Smooth muscle cell (in vitro differentiated cells): ENCODE data around the gene SETD1B. TPM values are rescaled to one million over a fixed set of nuclear protein-coding genes. Genes with fewer than 3 reads are reported as not detected.
"Not testable (repeated sequence)": the region's sequence is repeated elsewhere in the genome, so short reads cannot be mapped to it uniquely, and the experiment has no call there.

Experiments used
- DNase-seq: peaks from one replicate; lab custom pipeline; 2025; ENCODE audit not compliant: unreplicated experiment; lab: John Stamatoyannopoulos, UW
- H2AFZ ChIP-seq: fragments of 200-600 bp; sonication (generic); 2 replicates; pipeline ENCODE4 v1.6.0; 2016; ENCODE audit warnings: antibody characterized with exemption, low read depth, mild to moderate bottlenecking
- H3F3A ChIP-seq: fragments of 200-600 bp; sonication (generic); 2 replicates; pipeline ENCODE4 v1.6.0; 2017; ENCODE audit warnings: antibody characterized with exemption, low read depth
- H3K27ac ChIP-seq: fragments of 200-600 bp; sonication (generic); 2 replicates; pipeline ENCODE4 v1.5.1; 2016; ENCODE audit warnings: low read depth, mild to moderate bottlenecking
- H3K27me3 ChIP-seq: fragments of 200-600 bp; sonication (generic); 2 replicates; pipeline ENCODE4 v1.6.1; 2016; ENCODE audit warnings: low read depth, mild to moderate bottlenecking
- H3K36me3 ChIP-seq: fragments of 200-600 bp; sonication (generic); 2 replicates; pipeline ENCODE4 v1.5.1; 2016; ENCODE audit warnings: low read depth
- H3K4me1 ChIP-seq: fragments of 200-600 bp; sonication (generic); 2 replicates; pipeline ENCODE4 v1.5.1; 2016; ENCODE audit warnings: low read depth
- H3K4me2 ChIP-seq: fragments of 200-600 bp; sonication (generic); 2 replicates; pipeline ENCODE4 v1.6.0; 2016; ENCODE audit warnings: mild to moderate bottlenecking
- H3K4me3 ChIP-seq: fragments of 200-600 bp; sonication (generic); 2 replicates; pipeline ENCODE4 v1.5.1; 2016; ENCODE audit warnings: mild to moderate bottlenecking
- H3K79me2 ChIP-seq: fragments of 200-600 bp; sonication (generic); 2 replicates; pipeline ENCODE4 v1.6.0; 2016; ENCODE audit warnings: low read depth, mild to moderate bottlenecking
- H3K9ac ChIP-seq: fragments of 200-600 bp; sonication (generic); 2 replicates; pipeline ENCODE4 v1.6.0; 2016; ENCODE audit warnings: low read depth
- H3K9me3 ChIP-seq: fragments of 200-600 bp; sonication (generic); replicated peaks from 2 replicates; pipeline ENCODE4 v1.5.1; 2016; ENCODE audit warnings: low read depth
- H4K20me1 ChIP-seq: fragments of 200-600 bp; sonication (generic); 2 replicates; pipeline ENCODE4 v1.6.0; 2016; ENCODE audit warnings: low read depth
- whole genome bisulfite sequencing: methylation state at CpG from one replicate; pipeline ENCODE4 v1.1.7; 2016; ENCODE audit warnings: low lambda C conversion rate; 5-methylcytosine and 5-hydroxymethylcytosine counted together
- polyA plus RNA-seq: library from polyadenylated mRNA; unstranded; fragments of >200 nt; fragmentation: Nextera tagmentation; extraction: Ambion mirVana; gene quantifications from 2 replicates; pipeline ENCODE4 v1.2.1, GENCODE V29; 2016
- total RNA-seq: library from RNA; depleted of rRNA; stranded (reverse); fragments of >200 nt; gene quantifications from 2 replicates; pipeline ENCODE4 v1.2.3, GENCODE V29; 2014
- TF ChIP-seq, protein P1 (sequence below): fragments of 200-600 bp; sonication (generic); IDR thresholded peaks from 2 replicates; pipeline ENCODE4 v1.5.1; 2017; ENCODE audit warnings: borderline replicate concordance, mild to moderate bottlenecking, antibody characterized with exemption; ENCODE audit not compliant: insufficient read depth, poor library complexity, severe bottlenecking

SETD1B gene
- total and polyA plus RNA-seq, 2 experiments from 2014 or later: 1.9 to 4.2 TPM

DNA sequence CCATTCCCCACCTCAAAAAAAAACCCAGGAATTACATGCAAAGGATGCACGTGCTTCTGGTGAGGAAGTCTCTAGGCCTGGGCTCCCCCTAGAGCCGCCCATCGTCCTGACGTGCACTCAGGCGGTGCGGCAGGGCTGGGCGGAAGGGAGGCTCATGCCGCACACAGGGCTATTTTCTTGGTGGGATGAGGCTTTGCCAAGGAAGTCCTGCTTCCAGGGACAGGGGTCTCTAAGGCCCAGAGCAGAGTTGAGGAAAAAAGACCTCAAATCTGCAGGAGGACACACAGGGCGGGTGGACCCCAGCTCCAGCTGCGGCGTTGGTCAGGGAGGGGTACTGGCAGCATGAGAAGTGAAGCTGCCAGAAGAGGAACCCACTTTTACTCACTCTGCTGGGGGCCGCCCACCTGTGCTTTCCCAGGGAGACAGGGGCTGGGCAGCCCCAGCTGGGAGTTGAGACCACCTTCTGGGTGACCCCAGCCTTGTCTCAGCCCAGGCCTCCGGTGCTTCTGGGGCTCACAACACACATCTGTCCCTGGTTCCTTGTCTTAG lies 14.5 kb upstream of the SETD1B start:
- no peak overlapping the region for H3K4me3 ChIP-seq
- TF ChIP-seq, protein P1, sequence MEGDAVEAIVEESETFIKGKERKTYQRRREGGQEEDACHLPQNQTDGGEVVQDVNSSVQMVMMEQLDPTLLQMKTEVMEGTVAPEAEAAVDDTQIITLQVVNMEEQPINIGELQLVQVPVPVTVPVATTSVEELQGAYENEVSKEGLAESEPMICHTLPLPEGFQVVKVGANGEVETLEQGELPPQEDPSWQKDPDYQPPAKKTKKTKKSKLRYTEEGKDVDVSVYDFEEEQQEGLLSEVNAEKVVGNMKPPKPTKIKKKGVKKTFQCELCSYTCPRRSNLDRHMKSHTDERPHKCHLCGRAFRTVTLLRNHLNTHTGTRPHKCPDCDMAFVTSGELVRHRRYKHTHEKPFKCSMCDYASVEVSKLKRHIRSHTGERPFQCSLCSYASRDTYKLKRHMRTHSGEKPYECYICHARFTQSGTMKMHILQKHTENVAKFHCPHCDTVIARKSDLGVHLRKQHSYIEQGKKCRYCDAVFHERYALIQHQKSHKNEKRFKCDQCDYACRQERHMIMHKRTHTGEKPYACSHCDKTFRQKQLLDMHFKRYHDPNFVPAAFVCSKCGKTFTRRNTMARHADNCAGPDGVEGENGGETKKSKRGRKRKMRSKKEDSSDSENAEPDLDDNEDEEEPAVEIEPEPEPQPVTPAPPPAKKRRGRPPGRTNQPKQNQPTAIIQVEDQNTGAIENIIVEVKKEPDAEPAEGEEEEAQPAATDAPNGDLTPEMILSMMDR: no peak
- WGBS: 93% methylated on average over 12 of the region's 13 CpGs

DNA sequence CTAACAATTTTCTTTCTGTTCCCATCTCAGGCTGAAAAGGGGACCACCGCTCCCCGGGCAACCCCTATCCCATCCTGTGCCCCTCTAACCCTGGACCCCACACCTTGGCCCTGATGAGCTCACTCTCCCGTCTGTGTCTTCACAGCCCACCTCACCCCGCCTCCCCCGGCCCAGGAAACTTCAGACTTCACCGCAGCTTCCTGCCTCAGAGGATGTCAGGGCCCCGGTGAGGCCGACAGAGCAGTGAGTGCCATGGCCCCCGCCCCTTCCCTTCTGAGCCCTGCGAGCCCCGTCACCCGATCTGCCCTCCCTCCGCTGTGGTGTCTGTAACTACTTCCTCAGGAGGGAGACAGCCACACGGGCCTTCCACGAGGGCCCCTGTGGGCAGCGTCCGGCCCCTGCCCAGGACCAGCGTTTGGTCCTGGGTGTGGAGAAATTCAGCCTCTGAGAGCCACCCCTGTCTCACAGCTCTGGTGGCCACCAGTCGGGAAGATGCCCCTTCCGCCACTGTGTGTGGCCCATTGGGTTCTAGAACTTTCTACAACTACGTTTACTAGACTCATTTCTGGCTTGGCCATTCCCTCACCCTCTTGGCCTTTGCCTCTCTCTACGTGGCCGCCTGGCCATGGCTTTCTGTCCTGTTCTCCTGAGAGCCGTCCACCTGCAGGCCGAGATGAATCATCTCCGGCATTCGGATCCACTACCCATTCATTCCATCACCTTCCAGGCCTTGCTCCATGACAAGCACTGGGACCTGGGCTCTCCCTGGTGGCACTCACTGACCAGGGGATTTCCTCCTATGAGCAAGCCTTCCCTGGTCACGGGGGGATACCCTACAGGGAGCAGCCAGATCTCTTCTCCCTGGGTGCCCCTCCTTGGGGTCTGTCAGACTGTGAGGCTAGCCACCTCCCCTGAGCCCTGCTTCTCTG lies 13.7 kb upstream of the SETD1B start:
- peaks cover 6% of the 10 kb centered on the region for H3F3A ChIP-seq
- no peaks in the 10 kb centered on the region for H3K4me1 ChIP-seq
- H3K9ac ChIP-seq: no peak overlapping the region
- no peak overlapping the region for H3K4me2 ChIP-seq
- no peaks in the 10 kb centered on the region for H3K79me2 ChIP-seq
- no peak overlapping the region for H3K27ac ChIP-seq
- WGBS: 69% methylated on average over 28 of the region's 28 CpGs
- H3K36me3 ChIP-seq: no peaks in the 10 kb centered on the region
- DNase-seq: no peak
- TF ChIP-seq, protein P1: no peak
- no peak overlapping the region for H3K4me3 ChIP-seq
- peaks cover 45% of the 10 kb centered on the region for H4K20me1 ChIP-seq
- H2AFZ ChIP-seq: no peak overlapping the region
- H3K27me3 ChIP-seq: no peaks in the 10 kb centered on the region
- no peaks in the 10 kb centered on the region for H3K9me3 ChIP-seq

More for the DNA sequence above, 14.5 kb upstream of the SETD1B start:
- no peaks in the 10 kb centered on the region for H3K36me3 ChIP-seq
- H3K4me2 ChIP-seq: no peak overlapping the region
- no peak for DNase-seq
- H3K9ac ChIP-seq: no peak overlapping the region
- H3K9me3 ChIP-seq: no peaks in the 10 kb centered on the region
- no peaks in the 10 kb centered on the region for H3K4me1 ChIP-seq
- peaks cover 6% of the 10 kb centered on the region for H3F3A ChIP-seq
- no peak overlapping the region for H2AFZ ChIP-seq
- H3K27ac ChIP-seq: no peak overlapping the region
- H4K20me1 ChIP-seq: peaks cover 50% of the 10 kb centered on the region
- no peaks in the 10 kb centered on the region for H3K27me3 ChIP-seq
- no peaks in the 10 kb centered on the region for H3K79me2 ChIP-seq

DNA sequence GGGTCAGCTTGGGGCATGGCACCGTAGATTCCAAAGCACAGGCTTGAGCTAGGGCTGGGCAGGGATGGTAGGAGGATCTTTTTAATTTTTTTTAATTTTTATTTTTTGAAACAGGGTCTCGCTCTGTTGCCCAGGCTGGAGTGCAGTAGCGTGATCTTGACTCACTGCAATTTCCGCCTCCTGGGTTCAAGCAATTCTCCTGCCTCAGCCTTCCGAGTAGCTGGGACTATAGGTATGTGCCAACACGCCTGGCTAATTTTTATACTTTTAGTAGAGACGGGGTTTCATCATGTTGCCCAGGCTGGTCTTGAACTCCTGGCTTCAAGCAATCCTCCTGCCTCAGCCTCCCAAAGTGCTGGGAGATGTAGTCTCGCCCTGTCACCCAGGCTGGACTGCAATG lies 13.0 kb upstream of the SETD1B start:
- Histone ChIP-seq H4K20me1 (peaks cover 50% of the 10 kb centered on the region), H3F3A (peaks cover 11% of the 10 kb centered on the region)
- WGBS: 96% methylated on average over 8 of the region's 8 CpGs
- not testable (repeated sequence) for H3K4me3 ChIP-seq, H3K4me1 ChIP-seq, H3K79me2 ChIP-seq, H3K27ac ChIP-seq, DNase-seq, H3K9ac ChIP-seq, H3K36me3 ChIP-seq, H3K27me3 ChIP-seq, H3K4me2 ChIP-seq, H3K9me3 ChIP-seq, H2AFZ ChIP-seq

DNA sequence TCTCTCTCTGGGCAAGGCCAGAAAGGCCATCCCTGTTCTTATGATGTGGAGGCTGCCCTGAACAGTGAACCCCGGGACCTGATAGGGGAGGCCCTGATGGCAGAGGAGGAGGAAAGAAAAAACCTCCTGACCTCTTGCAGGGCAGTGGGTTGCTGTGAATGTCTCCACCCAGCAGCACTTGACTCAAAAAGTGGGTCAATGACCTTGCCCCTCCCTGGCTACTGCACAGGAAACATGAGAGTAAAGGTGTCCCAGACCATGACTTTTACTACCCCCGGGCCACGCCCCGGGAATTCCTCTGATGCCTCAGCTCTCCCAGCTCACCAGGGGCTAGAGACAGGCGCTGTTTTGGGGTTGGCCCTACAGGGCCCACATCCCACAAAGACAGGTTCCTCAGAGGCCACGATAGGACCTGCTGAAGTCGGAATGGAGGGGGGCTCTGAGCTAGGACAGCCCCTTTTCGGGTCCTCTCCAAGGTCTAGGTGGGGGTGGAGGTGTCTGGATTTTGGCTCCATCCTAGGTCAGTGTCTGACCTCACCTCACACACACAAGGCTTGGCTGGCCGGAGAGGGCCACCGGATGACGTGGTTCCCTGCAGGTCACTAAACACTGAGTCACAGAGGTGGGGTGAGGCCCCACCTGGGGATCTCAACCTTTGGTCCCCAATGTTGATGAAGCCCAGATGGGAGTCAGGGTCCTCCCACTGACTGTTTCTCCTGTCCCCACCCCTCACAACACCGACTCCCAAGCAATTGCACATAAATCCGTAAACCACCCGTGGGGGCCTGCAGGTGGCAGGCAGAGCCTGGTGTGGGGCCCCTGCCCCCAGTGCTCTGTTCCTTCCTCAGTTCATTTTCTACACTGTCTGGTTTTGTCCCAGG lies 11.9 kb upstream of the SETD1B start:
- 79% methylated on average over 14 of the region's 14 CpGs for WGBS
- H3K79me2 ChIP-seq: peaks cover 6% of the 10 kb centered on the region
- no peaks in the 10 kb centered on the region for H3K27me3 ChIP-seq
- peaks cover 15% of the 10 kb centered on the region for H3F3A ChIP-seq
- no peak for DNase-seq
- TF ChIP-seq, protein P1: no peak
- peaks cover 48% of the 10 kb centered on the region for H4K20me1 ChIP-seq
- H3K4me2 ChIP-seq: peak overlapping the region; percentile 98
- peaks cover 3% of the 10 kb centered on the region for H3K4me1 ChIP-seq
- H3K27ac ChIP-seq: peak overlapping the region; percentile 21
- no peaks in the 10 kb centered on the region for H3K9me3 ChIP-seq
- H2AFZ ChIP-seq: no peak overlapping the region
- no peaks in the 10 kb centered on the region for H3K36me3 ChIP-seq
- peak overlapping the region; percentile 68 for H3K4me3 ChIP-seq
- no peak overlapping the region for H3K9ac ChIP-seq
